ENCODE results near the gene FXYD4.

The FXYD4 gene

DNA sequence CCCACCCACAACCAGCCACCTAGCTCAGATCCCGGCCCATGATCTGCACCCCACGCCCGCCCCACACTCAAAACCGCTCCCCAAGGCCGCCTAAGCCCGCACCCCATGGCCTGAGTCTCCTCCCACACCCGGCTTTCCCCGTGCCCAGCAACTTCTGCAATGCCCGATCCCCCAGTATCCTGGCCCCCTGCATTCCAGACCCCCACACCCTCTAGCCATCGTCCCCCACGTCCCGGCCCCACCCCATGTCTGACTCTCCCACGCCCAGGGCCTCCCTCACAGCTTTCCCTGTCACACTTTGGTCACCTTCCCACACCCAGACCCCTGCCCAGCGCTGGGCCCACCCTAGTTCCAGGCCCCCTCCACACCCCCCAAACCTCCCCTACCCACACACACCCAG is 20.1 kb upstream of the FXYD4 start:
- DNase-seq (ENCODE audit: low read depth, low spot score), result no peak
- no peak for TF ChIP-seq CTCF (IDR thresholded peaks at IDR 0.05; ENCODE audit: insufficient read depth, low read length, missing control alignments)
- POLR2A ChIA-PET, result no interaction called here
- CTCF ChIA-PET, result interaction anchor here (0.9 kb wide), 1 partner anchor 58 kb away, joined by 3 read pairs; no protein-coding TSS in a partner anchor
- H3K4me3 ChIP-seq (ENCODE audit: low read depth, low read length), result no peak overlapping the region

- H3K4me3 ChIP-seq (ENCODE audit: low read depth, low read length), result no peak overlapping the region
- CTCF ChIA-PET, result interaction anchor here (0.7 kb wide), 1 partner anchor 60 kb away, joined by 3 read pairs; no protein-coding TSS in a partner anchor
- TF ChIP-seq CTCF (IDR thresholded peaks at IDR 0.05; ENCODE audit: insufficient read depth, low read length, missing control alignments), result no peak
- DNase-seq (ENCODE audit: low read depth, low spot score), result no peak
- POLR2A ChIA-PET, result no interaction called here
These were observed 18.5 kb upstream of the FXYD4 start for GRCh38 chr10:43352951-43353350.

DNA sequence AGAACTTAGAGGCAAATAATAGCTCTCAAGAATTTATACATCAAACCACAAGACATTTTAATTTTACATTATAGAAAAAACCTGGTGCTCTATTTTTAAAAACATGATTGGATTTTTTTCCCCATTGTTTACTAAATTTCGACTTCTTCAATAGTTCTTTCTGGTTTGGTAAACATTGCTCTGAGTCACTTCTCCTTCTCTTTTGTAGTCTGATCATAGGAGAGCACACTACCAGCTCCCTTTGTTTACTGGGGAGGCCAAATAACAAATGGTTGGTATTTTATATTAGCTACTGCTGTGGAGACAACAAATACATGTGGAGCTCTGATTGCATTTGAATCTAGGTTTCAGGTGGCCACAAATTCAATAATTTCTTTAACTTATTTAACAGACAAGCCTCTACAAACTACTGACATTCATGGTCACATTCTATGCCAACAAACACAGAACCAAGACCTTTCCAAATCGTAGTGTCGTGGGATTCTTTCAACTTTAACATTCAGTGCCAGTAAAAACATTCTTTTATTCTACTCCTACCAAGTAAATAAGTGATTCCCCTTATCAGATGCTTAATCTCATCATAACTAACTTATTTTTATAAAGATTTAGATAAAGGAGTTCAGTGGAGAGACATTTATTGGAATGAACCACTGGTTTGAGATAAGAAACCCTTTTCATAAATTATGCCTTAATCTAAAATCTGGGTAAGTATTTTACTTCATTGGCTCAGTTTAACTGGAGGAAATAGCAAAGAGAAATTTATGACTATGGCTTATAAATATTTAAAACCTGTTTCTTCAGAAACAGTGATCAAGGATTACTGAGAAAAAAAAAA is 17.7 kb upstream of the FXYD4 start:
- POLR2A ChIA-PET, result interaction anchor here (0.5 kb wide), 1 partner anchor 190 kb away, joined by 5 read pairs; no protein-coding TSS in a partner anchor
- CTCF ChIA-PET, result interaction anchor here (0.6 to 0.7 kb wide), 2 partner anchors 35 to 61 kb away, joined by 3 read pairs; no protein-coding TSS in a partner anchor
- no peak overlapping the region for H3K4me3 ChIP-seq (ENCODE audit: low read depth, low read length)
- TF ChIP-seq CTCF (IDR thresholded peaks at IDR 0.05; ENCODE audit: insufficient read depth, low read length, missing control alignments), result no peak
- no peak for DNase-seq (ENCODE audit: low read depth, low spot score)

DNA sequence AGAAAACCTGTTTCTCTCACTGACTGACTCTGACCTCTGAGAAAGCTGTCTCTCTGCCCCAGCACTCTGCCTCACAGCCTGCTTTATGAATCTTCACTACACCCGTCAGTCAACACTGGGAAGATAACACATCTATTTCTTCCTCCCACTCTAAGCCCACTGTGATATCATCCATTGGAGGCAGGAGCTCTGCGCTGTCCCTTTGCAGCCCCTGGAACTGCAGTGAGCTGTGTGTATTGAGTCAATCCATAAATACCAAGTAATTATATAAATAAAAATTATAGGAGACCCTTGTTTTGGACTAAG is 17.2 kb upstream of the FXYD4 start:
- ChIA-PET CTCF (no interaction called here), POLR2A (interaction anchor here (0.5 kb wide), 1 partner anchor 189 kb away, joined by 5 read pairs; no protein-coding TSS in a partner anchor)
- H3K4me3 ChIP-seq (ENCODE audit: low read depth, low read length), result no peak overlapping the region
- no peak for TF ChIP-seq CTCF (IDR thresholded peaks at IDR 0.05; ENCODE audit: insufficient read depth, low read length, missing control alignments)
- DNase-seq (ENCODE audit: low read depth, low spot score), result no peak

DNA sequence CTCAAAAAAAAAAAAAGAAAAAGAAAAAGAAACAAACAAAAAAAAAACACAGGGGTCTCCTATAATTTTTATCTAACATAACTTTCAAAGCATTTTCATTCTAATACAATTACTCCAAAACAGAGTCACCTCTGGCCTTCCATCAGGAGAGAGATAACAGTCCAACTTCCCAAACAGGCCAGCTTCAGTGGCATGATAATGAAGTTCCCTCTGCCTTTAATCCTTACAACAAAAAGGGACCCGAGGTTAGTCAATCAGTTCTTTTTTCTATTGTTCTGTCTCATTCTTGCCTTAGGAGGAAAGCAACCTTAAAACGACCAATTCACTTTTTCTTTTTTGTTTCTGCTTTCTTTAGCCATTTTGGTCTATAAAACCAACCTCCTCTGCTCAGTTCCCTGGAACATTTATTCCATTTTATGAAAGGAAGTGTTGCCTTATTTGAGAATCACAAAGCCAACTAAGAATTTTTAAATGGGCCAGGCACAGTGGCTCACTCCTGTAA is 16.5 kb upstream of the FXYD4 start:
- POLR2A ChIA-PET, result no interaction called here
- TF ChIP-seq CTCF (IDR thresholded peaks at IDR 0.05; ENCODE audit: insufficient read depth, low read length, missing control alignments), result no peak
- H3K4me3 ChIP-seq (ENCODE audit: low read depth, low read length), result no peak overlapping the region
- CTCF ChIA-PET, result no interaction called here
- no peak for DNase-seq (ENCODE audit: low read depth, low spot score)

DNA sequence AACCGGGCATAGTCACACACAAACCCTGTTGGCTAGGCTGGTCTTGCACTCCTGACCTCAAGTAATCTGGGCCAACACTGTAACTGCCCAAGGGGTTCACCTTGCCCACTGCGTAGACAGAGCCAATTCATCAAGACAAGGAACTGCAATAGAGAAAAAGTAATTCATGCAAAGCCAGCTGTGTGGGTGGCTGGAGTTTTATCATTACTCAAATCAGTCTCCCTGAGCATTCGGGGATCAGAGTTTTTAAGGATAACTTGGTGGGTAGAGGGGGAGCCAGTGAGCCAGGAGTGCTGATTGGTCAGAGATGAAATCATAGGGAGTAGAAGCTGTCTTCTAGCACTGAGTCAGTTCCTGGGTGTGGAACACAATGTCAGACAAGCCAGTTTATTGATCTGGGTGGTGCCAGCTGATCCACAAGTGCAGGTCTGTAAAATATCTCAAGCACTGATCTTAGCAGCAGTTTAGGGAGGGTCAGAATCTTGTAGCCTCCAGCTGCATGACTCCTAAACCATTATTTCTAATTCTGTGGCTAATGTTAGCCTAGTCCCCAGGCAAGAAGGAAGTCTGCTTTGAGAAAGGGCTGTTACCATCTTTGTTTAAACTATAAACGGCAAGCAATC is 15.6 kb upstream of the FXYD4 start:
- TF ChIP-seq CTCF (IDR thresholded peaks at IDR 0.05; ENCODE audit: insufficient read depth, low read length, missing control alignments), result no peak
- ChIA-PET CTCF (interaction anchor here (0.8 kb wide), 1 partner anchor 8 kb away, joined by 3 read pairs; no protein-coding TSS in a partner anchor), POLR2A (no interaction called here)
- H3K4me3 ChIP-seq (ENCODE audit: low read depth, low read length), result no peak overlapping the region
- DNase-seq (ENCODE audit: low read depth, low spot score), result no peak
